K562 (cell line): ENCODE measurements around the gene UNC45A. TPM values are rescaled to one million over a fixed set of nuclear protein-coding genes. Genes with fewer than 3 reads are reported as not detected.

ENCODE experiments used
- CBX1 ChIP-seq: sonication (generic); IDR thresholded peaks from 2 replicates; pipeline ENCODE4 v1.6.1; 2016; ENCODE audit warnings: antibody characterized with exemption, low read depth, mild to moderate bottlenecking
- CSDE1 ChIP-seq, 2 experiments: fragments of 450-650 bp; IDR thresholded peaks; 2 replicates each; pipeline ENCODE4 v1.6.1; 2016; ENCODE audit warnings: mild to moderate bottlenecking in 1 of 2
- EGR1 ChIP-seq: fragments of 450-650 bp; conservative IDR thresholded peaks from 2 replicates; pipeline ENCODE4 v1.6.1; 2017; ENCODE audit warnings: mild to moderate bottlenecking
- ELF1 ChIP-seq: fragments of 200-800 bp; sonication (Bioruptor generic); IDR thresholded peaks from 2 replicates; pipeline ENCODE4 v1.6.1; 2016; ENCODE audit warnings: missing genetic modification characterization, missing compliant biosample characterization
- FIP1L1 ChIP-seq: fragments of 200-400 bp; formaldehyde crosslinking; IDR thresholded peaks from 2 replicates; pipeline ENCODE4 v1.6.1; 2018; ENCODE audit warnings: mild to moderate bottlenecking, low read depth, low read length; ENCODE audit not compliant: poor library complexity, severe bottlenecking
- KLF10 ChIP-seq: fragments of 250-450 bp; sonication (Bioruptor Pico); IDR thresholded peaks from 2 replicates; pipeline ENCODE4 v1.6.1; 2021; ENCODE audit warnings: matching md5 sums
- MAFG ChIP-seq: fragments of 450-650 bp; conservative IDR thresholded peaks from 2 replicates; pipeline ENCODE4 v1.6.1; 2016; ENCODE audit warnings: missing genetic modification characterization, missing compliant biosample characterization
- MAZ ChIP-seq, 2 experiments: fragments of 450-650 bp in 1 of 2; sonication (generic) in 1 of 2; formaldehyde crosslinking; IDR thresholded peaks in 1 of 2; conservative IDR thresholded peaks in 1 of 2; 2 replicates each; pipeline versions ENCODE4 v1.4.0 to v1.5.0; 2020; ENCODE audit warnings: mild to moderate bottlenecking in 1 of 2, missing genetic modification reagents in 1 of 2
- MEF2D ChIP-seq: conservative IDR thresholded peaks from 2 replicates; pipeline ENCODE4 v1.6.1; 2016; ENCODE audit warnings: low read depth, missing genetic modification characterization, missing compliant biosample characterization
- NEUROD1 ChIP-seq: fragments of 150-350 bp; IDR thresholded peaks from 2 replicates; pipeline ENCODE4 v1.6.1; 2014; ENCODE audit warnings: borderline replicate concordance, low read length, low read depth; ENCODE audit not compliant: partially characterized antibody
- RBM34 ChIP-seq: fragments of 200-400 bp; formaldehyde crosslinking; IDR thresholded peaks from 2 replicates; pipeline ENCODE4 v1.6.1; 2018; ENCODE audit warnings: low read length, borderline replicate concordance; ENCODE audit not compliant: insufficient read depth
- RFX7 ChIP-seq: fragments of 250-450 bp; sonication (Bioruptor Pico); IDR thresholded peaks from 2 replicates; pipeline ENCODE4 v1.5.1; 2021; ENCODE audit warnings: mild to moderate bottlenecking
- SAP30 ChIP-seq: fragments of 200-600 bp; sonication (generic); IDR thresholded peaks from 2 replicates; pipeline ENCODE4 v1.6.1; 2012; ENCODE audit warnings: borderline replicate concordance, low read depth, mild to moderate bottlenecking, moderate library complexity, low read length, control low read depth, inconsistent platforms; ENCODE audit not compliant: insufficient read depth, poor library complexity, severe bottlenecking
- TEAD2 ChIP-seq: fragments of 450-650 bp; IDR thresholded peaks from 2 replicates; pipeline ENCODE4 v1.6.1; 2016; ENCODE audit warnings: missing genetic modification characterization, control low read depth, missing compliant biosample characterization
- TFAM ChIP-seq: fragments of 250-450 bp; sonication (Bioruptor Pico); conservative IDR thresholded peaks from 2 replicates; pipeline ENCODE4 v1.5.0; 2021; ENCODE audit warnings: mild to moderate bottlenecking, moderate library complexity
- ZFP1 ChIP-seq: fragments of 450-650 bp; formaldehyde crosslinking; IDR thresholded peaks from 2 replicates; pipeline ENCODE4 v1.4.0; 2020; ENCODE audit warnings: mild to moderate bottlenecking, mixed read lengths
- ZNF165 ChIP-seq: fragments of 250-450 bp; sonication (Bioruptor Pico); IDR thresholded peaks from 2 replicates; pipeline ENCODE4 v1.4.0; 2020; ENCODE audit warnings: borderline replicate concordance
- polyA plus RNA-seq, 8 experiments: library from polyadenylated mRNA; depleted of rRNA in 4 of 8; stranded (reverse) in 5 of 8; unstranded in 3 of 8; fragments of >200 nt; fragmentation: Nextera tagmentation in 2 of 8; fragmentation: Illumina TruSeq in 1 of 8; extraction: Ambion mirVana in 2 of 8; extraction: Trizol in 1 of 8; gene quantifications; 2 replicates each; pipeline versions ENCODE4 v1.2.1 to v1.2.3, GENCODE V29; 2011 to 2014; ENCODE audit warnings: inconsistent platforms in 1 of 8, missing spikeins in 1 of 8
- total RNA-seq, 7 experiments: library from RNA; depleted of rRNA in 6 of 7; stranded (reverse); fragments of >200 nt in 6 of 7; fragmentation: Illumina TruSeq in 2 of 7; extraction: Trizol in 2 of 7; gene quantifications; 2 replicates each; pipeline versions ENCODE4 v1.2.1 to v1.2.3, GENCODE V29; 2011 to 2021; ENCODE audit warnings: low replicate concordance in 1 of 7
- TF ChIP-seq, protein P1 (sequence below), 2 experiments: fragments of 450-650 bp in 1 of 2; sonication (generic) in 1 of 2; formaldehyde crosslinking; conservative IDR thresholded peaks; 2 replicates each; pipeline versions ENCODE4 v1.4.0 to v1.8.1; 2020 to 2022; ENCODE audit warnings: mild to moderate bottlenecking in 1 of 2, missing genetic modification reagents in 1 of 2
- TF ChIP-seq, protein P2 (sequence below): fragments of 450-650 bp; IDR thresholded peaks from 2 replicates; pipeline ENCODE4 v1.6.1; 2016; ENCODE audit warnings: low read depth, mild to moderate bottlenecking, moderate library complexity
- TF ChIP-seq, protein P3 (sequence below): fragments of 450-650 bp; IDR thresholded peaks from 2 replicates; pipeline ENCODE4 v1.6.1; 2014; ENCODE audit warnings: low read depth, mild to moderate bottlenecking, moderate library complexity, borderline replicate concordance
- TF ChIP-seq, protein P4 (sequence below): sonication (generic); formaldehyde crosslinking; IDR thresholded peaks from 2 replicates; pipeline ENCODE4 v1.9.0; 2022; ENCODE audit warnings: mild to moderate bottlenecking, missing genetic modification reagents

UNC45A gene
- total and polyA plus RNA-seq, 9 of the 15 experiments (the other 6 are each of a cell fraction or from before 2014, with no cell fraction given), result 22.4 to 79.3 (median 43.7) TPM

DNA sequence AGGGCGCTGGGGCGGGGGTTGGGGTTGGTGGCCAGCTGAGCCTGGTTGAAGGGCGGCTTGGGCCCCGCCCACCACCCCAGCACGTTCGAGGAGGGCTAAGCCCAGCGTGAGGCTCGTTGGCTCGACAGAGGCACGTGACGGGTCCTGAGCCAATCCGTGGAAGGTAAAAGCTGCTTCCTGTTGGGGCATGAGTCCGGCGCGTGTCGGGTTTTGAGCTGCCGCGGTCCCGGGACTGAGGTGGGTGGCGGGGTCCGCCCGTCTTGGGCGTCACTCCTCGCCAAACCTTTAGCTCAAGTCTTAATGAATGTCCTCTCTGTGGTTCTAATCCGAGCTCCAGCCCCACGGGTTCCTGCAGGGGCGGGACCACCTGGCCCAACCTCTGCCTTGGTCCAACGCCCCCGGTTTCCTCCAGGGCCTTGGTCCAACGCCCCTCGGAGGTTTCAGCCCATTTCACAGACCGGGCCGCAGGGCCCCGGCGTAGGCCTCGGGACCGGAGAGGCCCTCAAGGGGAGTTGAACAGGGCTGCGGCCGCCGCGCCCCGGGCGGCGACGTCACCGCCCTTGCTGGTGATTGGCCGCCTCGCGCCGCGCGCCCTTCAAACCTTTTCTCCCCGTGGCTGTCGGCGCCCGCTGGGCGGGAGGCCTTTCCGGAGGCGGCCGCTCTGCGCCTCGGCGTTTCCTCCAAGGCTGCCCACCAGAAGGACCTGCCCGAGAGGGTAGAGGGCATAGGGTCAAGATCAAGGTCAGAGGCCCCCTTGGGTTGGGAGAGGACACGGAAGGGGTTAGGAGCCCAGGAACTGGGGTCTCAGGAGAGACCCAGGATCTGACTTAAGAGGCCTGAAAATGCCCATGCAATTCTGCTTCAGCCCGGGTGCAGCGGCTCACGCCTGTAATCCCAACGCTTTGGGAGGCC, 19.9 kb downstream of the UNC45A start, which contains the start of gene RCCD1 (continued):
- TF ChIP-seq, protein P1, sequence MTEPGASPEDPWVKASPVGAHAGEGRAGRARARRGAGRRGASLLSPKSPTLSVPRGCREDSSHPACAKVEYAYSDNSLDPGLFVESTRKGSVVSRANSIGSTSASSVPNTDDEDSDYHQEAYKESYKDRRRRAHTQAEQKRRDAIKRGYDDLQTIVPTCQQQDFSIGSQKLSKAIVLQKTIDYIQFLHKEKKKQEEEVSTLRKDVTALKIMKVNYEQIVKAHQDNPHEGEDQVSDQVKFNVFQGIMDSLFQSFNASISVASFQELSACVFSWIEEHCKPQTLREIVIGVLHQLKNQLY (CRISPR knock-in tag; conservative IDR thresholded peaks at IDR 0.05), result peak; percentile 61 to 97; a peak in 2 of 4 replicates
- no peak for TF ChIP-seq MAFG
- no peak for TF ChIP-seq TFAM (CRISPR knock-in tag)
- TF ChIP-seq ZNF165 (CRISPR knock-in tag), result no peak
- TF ChIP-seq ELF1 (tag), result peak; percentile 87
- TF ChIP-seq RBM34, result no peak
- TF ChIP-seq, protein P2, sequence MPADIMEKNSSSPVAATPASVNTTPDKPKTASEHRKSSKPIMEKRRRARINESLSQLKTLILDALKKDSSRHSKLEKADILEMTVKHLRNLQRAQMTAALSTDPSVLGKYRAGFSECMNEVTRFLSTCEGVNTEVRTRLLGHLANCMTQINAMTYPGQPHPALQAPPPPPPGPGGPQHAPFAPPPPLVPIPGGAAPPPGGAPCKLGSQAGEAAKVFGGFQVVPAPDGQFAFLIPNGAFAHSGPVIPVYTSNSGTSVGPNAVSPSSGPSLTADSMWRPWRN, result peak; percentile 91
- TF ChIP-seq, protein P3, sequence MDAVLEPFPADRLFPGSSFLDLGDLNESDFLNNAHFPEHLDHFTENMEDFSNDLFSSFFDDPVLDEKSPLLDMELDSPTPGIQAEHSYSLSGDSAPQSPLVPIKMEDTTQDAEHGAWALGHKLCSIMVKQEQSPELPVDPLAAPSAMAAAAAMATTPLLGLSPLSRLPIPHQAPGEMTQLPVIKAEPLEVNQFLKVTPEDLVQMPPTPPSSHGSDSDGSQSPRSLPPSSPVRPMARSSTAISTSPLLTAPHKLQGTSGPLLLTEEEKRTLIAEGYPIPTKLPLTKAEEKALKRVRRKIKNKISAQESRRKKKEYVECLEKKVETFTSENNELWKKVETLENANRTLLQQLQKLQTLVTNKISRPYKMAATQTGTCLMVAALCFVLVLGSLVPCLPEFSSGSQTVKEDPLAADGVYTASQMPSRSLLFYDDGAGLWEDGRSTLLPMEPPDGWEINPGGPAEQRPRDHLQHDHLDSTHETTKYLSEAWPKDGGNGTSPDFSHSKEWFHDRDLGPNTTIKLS, result peak; percentile 69
- peak; percentile 72 for TF ChIP-seq NEUROD1
- peak; percentile 96 for TF ChIP-seq SAP30
- peak; percentile 84 for TF ChIP-seq FIP1L1
- peak; percentile 95 for TF ChIP-seq CBX1
- TF ChIP-seq RFX7 (CRISPR knock-in tag), result no peak
- peak; percentile 88 to 89 for TF ChIP-seq MAZ (CRISPR knock-in tag; conservative IDR thresholded peaks at IDR 0.05 in 1 of 2, IDR thresholded peaks at IDR 0.05 in 1 of 2)
- 0 out of 2 replicates have a peak, but pooled peaks have one; percentile 75 for TF ChIP-seq KLF10
- peak; percentile 87 for TF ChIP-seq EGR1
- peak; percentile 47; the same call in 1 of the 2 replicates for TF ChIP-seq MEF2D (tag)
- TF ChIP-seq TEAD2 (tag), result no peak
- TF ChIP-seq ZFP1 (CRISPR knock-in tag), result no peak
- 0 out of 4 replicates have a peak, but pooled peaks of 1 of the 2 experiments have one; percentile 60 for TF ChIP-seq CSDE1 (IDR thresholded peaks at IDR 0.05)
- TF ChIP-seq, protein P4, sequence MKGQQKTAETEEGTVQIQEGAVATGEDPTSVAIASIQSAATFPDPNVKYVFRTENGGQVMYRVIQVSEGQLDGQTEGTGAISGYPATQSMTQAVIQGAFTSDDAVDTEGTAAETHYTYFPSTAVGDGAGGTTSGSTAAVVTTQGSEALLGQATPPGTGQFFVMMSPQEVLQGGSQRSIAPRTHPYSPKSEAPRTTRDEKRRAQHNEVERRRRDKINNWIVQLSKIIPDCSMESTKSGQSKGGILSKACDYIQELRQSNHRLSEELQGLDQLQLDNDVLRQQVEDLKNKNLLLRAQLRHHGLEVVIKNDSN (CRISPR knock-in tag), result peak; percentile 98
